ENCODE results near the gene MIDN. TPM values are rescaled to one million over a fixed set of nuclear protein-coding genes. Genes with fewer than 3 reads are reported as not detected.
"Not testable (repeated sequence)": the region's sequence is repeated elsewhere in the genome, so short reads cannot be mapped to it uniquely, and the experiment has no call there.

MIDN gene
- 155 TPM for polyA plus RNA-seq (2013, experiment 1 of 4)
- 178 TPM for polyA plus RNA-seq (2013, experiment 2 of 4)
- 116 TPM for polyA plus RNA-seq (2013, experiment 3 of 4)
- polyA plus RNA-seq (2013, experiment 4 of 4), result 120 TPM

GRCh38 chr19:1248139-1248785 lies at the start of gene MIDN:
MIDN (plus strand) TSS chr19:1248583; CDS start chr19:1250297, 1,714 bp downstream.
- WGBS, 2 experiments, result 3 to 4% methylated on average over 60 of the region's 60 CpGs
- Histone ChIP-seq H3K4me3 (ENCODE audit: insufficient read depth, low read depth, low read length) (peak within 1 kb of the TSS; percentile 78), H3K36me3 (ENCODE audit: control insufficient read depth, insufficient read depth, low read length) (peaks cover 17% of the 10 kb centered on the region), H3K27ac (ENCODE audit: insufficient read depth, low read depth, low read length, poor library complexity, severe bottlenecking) (peak within 1 kb of the TSS; percentile 98), H3K4me1 (ENCODE audit: control insufficient read depth, insufficient read depth, low read length) (peaks cover 14% of the 10 kb centered on the region), H3K9me3 (ENCODE audit: control insufficient read depth, low read length) (no peaks in the 10 kb centered on the region), H3K27me3 (ENCODE audit: control insufficient read depth, insufficient read depth, low read length, poor library complexity, severe bottlenecking) (no peaks in the 10 kb centered on the region)

DNA sequence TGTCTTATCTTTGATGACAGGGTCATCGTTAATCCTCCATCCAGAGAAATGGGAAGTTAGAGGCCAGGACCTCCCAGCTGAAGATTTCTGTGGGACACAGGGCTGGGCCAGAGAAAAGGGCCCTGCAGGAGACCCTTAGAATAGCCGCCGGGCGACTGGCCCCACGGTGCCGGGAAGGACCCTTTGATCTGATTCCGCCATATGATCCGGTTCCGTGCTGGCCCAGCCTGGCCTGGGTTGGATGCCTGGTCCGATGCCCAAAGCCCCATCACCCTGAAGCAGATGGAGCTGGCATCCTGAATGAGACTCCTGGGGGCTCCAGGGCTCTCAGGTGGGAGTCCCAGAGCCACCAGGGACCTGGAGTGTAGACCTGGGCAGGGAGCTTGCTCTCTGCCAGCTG lies 48.9 kb upstream of the MIDN start:
- WGBS, 2 experiments, result 84 to 86% methylated on average over 10 of the region's 10 CpGs
- Histone ChIP-seq H3K9me3 (ENCODE audit: control insufficient read depth, low read length) (no peaks in the 10 kb centered on the region), H3K27me3 (ENCODE audit: control insufficient read depth, insufficient read depth, low read length, poor library complexity, severe bottlenecking) (no peaks in the 10 kb centered on the region), H3K27ac (ENCODE audit: insufficient read depth, low read depth, low read length, poor library complexity, severe bottlenecking) (no peak overlapping the region), H3K36me3 (ENCODE audit: control insufficient read depth, insufficient read depth, low read length) (no peaks in the 10 kb centered on the region), H3K4me1 (ENCODE audit: control insufficient read depth, insufficient read depth, low read length) (no peaks in the 10 kb centered on the region), H3K4me3 (ENCODE audit: insufficient read depth, low read depth, low read length) (no peak overlapping the region)

GRCh38 chr19:1200614-1201013 lies 47.8 kb upstream of the MIDN start:
- not testable (repeated sequence) for H3K9me3 ChIP-seq (ENCODE audit: control insufficient read depth, low read length); H3K27me3 ChIP-seq (ENCODE audit: control insufficient read depth, insufficient read depth, low read length, poor library complexity, severe bottlenecking); H3K36me3 ChIP-seq (ENCODE audit: control insufficient read depth, insufficient read depth, low read length); H3K27ac ChIP-seq (ENCODE audit: insufficient read depth, low read depth, low read length, poor library complexity, severe bottlenecking); H3K4me3 ChIP-seq (ENCODE audit: insufficient read depth, low read depth, low read length); H3K4me1 ChIP-seq (ENCODE audit: control insufficient read depth, insufficient read depth, low read length)
- 87 to 90% methylated on average over 4 of the region's 4 CpGs for WGBS, 2 experiments

DNA sequence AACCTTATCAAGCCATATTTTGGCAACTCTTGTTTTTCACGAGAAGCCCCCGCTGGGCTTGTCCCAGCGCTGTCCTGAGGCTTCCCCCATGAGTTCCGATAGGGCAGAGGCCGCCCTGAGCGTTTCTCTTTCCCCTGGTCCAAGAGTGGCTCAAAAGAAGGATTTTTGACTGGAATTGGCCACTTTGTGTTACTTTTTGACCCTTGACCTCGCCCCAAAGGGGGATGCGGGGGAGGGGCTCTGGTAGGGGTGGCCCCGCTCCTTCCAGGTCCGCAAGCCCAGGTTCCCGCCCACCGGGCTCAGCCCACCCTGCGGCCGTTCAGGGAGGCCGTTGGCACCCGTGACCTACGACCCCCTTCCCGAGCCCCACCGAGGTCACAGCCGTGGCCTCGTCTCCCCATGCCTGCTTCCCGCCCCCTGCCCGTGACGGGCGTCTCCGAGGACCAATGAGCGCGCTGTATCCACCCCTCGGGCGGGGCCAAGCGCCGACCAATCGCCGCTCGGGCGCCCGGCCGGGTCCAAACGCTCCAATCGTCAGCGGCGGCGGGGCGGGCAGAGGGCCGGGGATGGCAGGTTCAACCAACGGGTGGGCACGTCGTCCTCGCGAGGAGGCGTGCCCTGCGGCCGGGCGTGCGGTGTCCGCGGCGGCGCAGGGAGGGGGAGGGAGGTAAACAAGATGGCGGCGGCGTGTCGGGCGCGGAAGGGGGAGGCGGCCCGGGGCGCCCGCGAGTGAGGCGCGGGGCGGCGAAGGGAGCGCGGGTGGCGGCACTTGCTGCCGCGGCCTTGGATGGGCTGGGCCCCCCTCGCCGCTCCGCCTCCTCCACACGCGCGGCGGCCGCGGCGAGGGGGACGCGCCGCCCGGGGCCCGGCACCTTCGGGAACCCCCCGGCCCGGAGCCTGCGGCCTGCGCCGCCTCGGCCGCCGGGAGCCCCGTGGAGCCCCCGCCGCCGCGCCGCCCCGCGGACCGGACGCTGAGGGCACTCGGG lies 43.0 kb upstream of the MIDN start, which contains the start of gene STK11:
STK11 (plus strand) TSS at position 665 of the 986 bp plus-strand sequence. CDS start 1,136 bp downstream, outside the sequence.
- peaks cover 7% of the 10 kb centered on the region for H3K27me3 ChIP-seq (ENCODE audit: control insufficient read depth, insufficient read depth, low read length, poor library complexity, severe bottlenecking)
- H3K9me3 ChIP-seq (ENCODE audit: control insufficient read depth, low read length), result no peaks in the 10 kb centered on the region
- no peaks in the 10 kb centered on the region for H3K36me3 ChIP-seq (ENCODE audit: control insufficient read depth, insufficient read depth, low read length)
- peak within 1 kb of the TSS; percentile 72 for H3K4me3 ChIP-seq (ENCODE audit: insufficient read depth, low read depth, low read length)
- H3K4me1 ChIP-seq (ENCODE audit: control insufficient read depth, insufficient read depth, low read length), result peaks cover 6% of the 10 kb centered on the region
- 3% methylated on average over 114 of the region's 114 CpGs for WGBS, 2 experiments
- peak within 1 kb of the TSS; percentile 50 for H3K27ac ChIP-seq (ENCODE audit: insufficient read depth, low read depth, low read length, poor library complexity, severe bottlenecking)

DNA sequence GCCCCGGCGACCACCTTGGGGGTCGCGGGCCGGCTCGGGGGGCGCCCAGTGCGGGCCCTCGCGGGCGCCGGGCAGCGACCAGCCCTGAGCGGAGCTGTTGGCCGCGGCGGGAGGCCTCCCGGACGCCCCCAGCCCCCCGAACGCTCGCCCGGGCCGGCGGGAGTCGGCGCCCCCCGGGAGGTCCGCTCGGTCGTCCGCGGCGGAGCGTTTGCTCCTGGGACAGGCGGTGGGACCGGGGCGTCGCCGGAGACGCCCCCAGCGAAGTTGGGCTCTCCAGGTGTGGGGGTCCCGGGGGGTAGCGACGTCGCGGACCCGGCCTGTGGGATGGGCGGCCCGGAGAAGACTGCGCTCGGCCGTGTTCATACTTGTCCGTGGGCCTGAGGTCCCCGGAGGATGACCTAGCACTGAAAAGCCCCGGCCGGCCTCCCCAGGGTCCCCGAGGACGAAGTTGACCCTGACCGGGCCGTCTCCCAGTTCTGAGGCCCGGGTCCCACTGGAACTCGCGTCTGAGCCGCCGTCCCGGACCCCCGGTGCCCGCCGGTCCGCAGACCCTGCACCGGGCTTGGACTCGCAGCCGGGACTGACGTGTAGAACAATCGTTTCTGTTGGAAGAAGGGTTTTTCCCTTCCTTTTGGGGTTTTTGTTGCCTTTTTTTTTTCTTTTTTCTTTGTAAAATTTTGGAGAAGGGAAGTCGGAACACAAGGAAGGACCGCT lies 42.1 kb upstream of the MIDN start:
- no peaks in the 10 kb centered on the region for H3K36me3 ChIP-seq (ENCODE audit: control insufficient read depth, insufficient read depth, low read length)
- H3K4me1 ChIP-seq (ENCODE audit: control insufficient read depth, insufficient read depth, low read length), result peaks cover 8% of the 10 kb centered on the region
- peaks cover 7% of the 10 kb centered on the region for H3K27me3 ChIP-seq (ENCODE audit: control insufficient read depth, insufficient read depth, low read length, poor library complexity, severe bottlenecking)
- WGBS, 2 experiments, result 1% methylated on average over 78 of the region's 78 CpGs
- H3K9me3 ChIP-seq (ENCODE audit: control insufficient read depth, low read length), result no peaks in the 10 kb centered on the region
- peak overlapping the region; percentile 72 for H3K4me3 ChIP-seq (ENCODE audit: insufficient read depth, low read depth, low read length)
- H3K27ac ChIP-seq (ENCODE audit: insufficient read depth, low read depth, low read length, poor library complexity, severe bottlenecking), result no peak overlapping the region

DNA sequence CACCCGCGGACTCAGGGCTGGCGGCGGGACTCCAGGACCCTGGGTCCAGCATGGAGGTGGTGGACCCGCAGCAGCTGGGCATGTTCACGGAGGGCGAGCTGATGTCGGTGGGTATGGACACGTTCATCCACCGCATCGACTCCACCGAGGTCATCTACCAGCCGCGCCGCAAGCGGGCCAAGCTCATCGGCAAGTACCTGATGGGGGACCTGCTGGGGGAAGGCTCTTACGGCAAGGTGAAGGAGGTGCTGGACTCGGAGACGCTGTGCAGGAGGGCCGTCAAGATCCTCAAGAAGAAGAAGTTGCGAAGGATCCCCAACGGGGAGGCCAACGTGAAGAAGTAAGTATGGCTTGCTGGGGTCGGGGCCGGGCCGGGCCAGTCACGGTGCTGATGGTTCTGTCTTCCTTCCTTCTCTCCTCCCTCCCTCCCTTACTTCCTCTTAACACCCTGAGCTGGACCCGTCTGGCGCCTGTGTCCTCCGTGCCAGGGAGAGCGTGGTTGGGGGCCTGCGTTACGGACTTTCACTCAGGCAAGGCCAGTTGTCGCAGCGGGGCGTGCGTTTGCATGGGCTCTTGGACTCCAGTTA lies 41.4 kb upstream of the MIDN start:
- 6 to 10% methylated on average over 38 of the region's 38 CpGs for WGBS, 2 experiments
- no peak overlapping the region for H3K27ac ChIP-seq (ENCODE audit: insufficient read depth, low read depth, low read length, poor library complexity, severe bottlenecking)

DNA sequence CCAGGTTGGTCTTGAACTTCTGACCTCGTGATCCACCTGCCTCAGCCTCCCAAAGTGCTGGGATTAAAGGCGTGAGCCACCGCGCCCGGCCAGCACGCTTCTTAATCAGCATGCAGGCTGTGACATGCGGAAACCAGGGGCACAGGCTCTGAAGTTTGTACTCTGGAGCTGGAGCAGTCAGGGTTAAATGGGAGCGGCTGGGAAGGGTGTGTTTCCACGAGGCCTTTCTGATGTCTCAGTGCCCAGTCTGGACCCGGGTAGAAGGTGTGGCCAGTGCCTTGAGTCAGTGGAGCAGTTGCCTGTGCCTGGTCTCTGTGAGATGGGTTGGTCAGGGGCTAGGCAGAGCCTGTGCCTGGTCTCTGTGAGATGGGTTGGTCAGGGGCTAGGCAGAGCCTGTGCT lies 39.6 kb upstream of the MIDN start:
- H3K27me3 ChIP-seq (ENCODE audit: control insufficient read depth, insufficient read depth, low read length, poor library complexity, severe bottlenecking); H3K9me3 ChIP-seq (ENCODE audit: control insufficient read depth, low read length); H3K4me3 ChIP-seq (ENCODE audit: insufficient read depth, low read depth, low read length); H3K27ac ChIP-seq (ENCODE audit: insufficient read depth, low read depth, low read length, poor library complexity, severe bottlenecking); H3K36me3 ChIP-seq (ENCODE audit: control insufficient read depth, insufficient read depth, low read length): not testable (repeated sequence)
- peaks cover 15% of the 10 kb centered on the region for H3K4me1 ChIP-seq (ENCODE audit: control insufficient read depth, insufficient read depth, low read length)
- 85 to 88% methylated on average over 10 of the region's 10 CpGs for whole genome bisulfite sequencing, 2 experiments

More for the DNA sequence above, 41.4 kb upstream of the MIDN start:
- Histone ChIP-seq H3K9me3 (ENCODE audit: control insufficient read depth, low read length) (no peaks in the 10 kb centered on the region), H3K4me3 (ENCODE audit: insufficient read depth, low read depth, low read length) (peak overlapping the region; percentile 72), H3K36me3 (ENCODE audit: control insufficient read depth, insufficient read depth, low read length) (no peaks in the 10 kb centered on the region), H3K27me3 (ENCODE audit: control insufficient read depth, insufficient read depth, low read length, poor library complexity, severe bottlenecking) (peaks cover 7% of the 10 kb centered on the region), H3K4me1 (ENCODE audit: control insufficient read depth, insufficient read depth, low read length) (peaks cover 11% of the 10 kb centered on the region)

GRCh38 chr19:1210227-1210538 lies 38.2 kb upstream of the MIDN start:
- H3K36me3 ChIP-seq (ENCODE audit: control insufficient read depth, insufficient read depth, low read length), result no peaks in the 10 kb centered on the region
- no peaks in the 10 kb centered on the region for H3K9me3 ChIP-seq (ENCODE audit: control insufficient read depth, low read length)
- peaks cover 26% of the 10 kb centered on the region for H3K4me1 ChIP-seq (ENCODE audit: control insufficient read depth, insufficient read depth, low read length)
- H3K27ac ChIP-seq (ENCODE audit: insufficient read depth, low read depth, low read length, poor library complexity, severe bottlenecking), result no peak overlapping the region
- H3K4me3 ChIP-seq (ENCODE audit: insufficient read depth, low read depth, low read length), result no peak overlapping the region
- peaks cover 7% of the 10 kb centered on the region for H3K27me3 ChIP-seq (ENCODE audit: control insufficient read depth, insufficient read depth, low read length, poor library complexity, severe bottlenecking)
- 94 to 97% methylated on average over 13 of the region's 13 CpGs for WGBS, 2 experiments

DNA sequence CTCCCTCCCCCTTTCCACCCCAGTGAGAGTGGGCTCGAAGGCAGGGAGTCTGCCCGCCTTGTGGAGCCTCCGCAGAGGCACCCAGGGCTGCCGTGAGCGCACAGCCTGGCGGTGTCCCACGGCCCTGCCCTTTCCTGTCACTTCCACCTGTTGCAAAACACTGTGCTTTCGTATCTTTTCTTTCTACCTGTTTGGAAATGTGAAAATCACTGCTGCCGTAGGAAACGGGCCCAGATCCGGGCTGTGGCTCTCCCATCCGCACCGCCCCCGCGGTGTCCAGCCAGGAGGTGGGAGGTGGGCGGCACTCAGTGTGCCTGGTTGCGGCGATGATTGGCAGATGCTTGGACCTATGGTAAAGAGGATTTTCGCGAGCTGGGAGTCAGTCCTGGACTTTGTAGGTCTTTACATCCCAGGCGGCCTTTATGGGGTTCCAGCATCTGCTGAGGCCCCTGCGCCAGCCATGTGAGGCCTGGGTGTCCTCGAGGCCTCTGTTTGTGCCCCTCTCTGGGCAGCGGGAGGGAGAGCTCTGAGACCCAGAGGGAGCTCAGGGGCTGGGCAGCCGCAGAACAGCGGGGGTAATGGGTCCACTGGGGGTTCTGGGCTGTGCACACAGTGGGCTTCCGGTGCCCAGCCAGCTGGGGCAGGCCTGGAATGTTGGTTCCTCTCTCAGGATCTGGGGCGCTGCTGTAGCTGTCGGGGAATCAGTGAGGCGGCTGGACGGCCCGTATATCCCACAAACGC lies 36.7 kb upstream of the MIDN start:
- Histone ChIP-seq H3K4me1 (ENCODE audit: control insufficient read depth, insufficient read depth, low read length) (peaks cover 26% of the 10 kb centered on the region), H3K27ac (ENCODE audit: insufficient read depth, low read depth, low read length, poor library complexity, severe bottlenecking) (no peak overlapping the region), H3K4me3 (ENCODE audit: insufficient read depth, low read depth, low read length) (no peak overlapping the region), H3K27me3 (ENCODE audit: control insufficient read depth, insufficient read depth, low read length, poor library complexity, severe bottlenecking) (peaks cover 2% of the 10 kb centered on the region), H3K36me3 (ENCODE audit: control insufficient read depth, insufficient read depth, low read length) (no peaks in the 10 kb centered on the region), H3K9me3 (ENCODE audit: control insufficient read depth, low read length) (no peaks in the 10 kb centered on the region)
- WGBS, 2 experiments, result 93% methylated on average over 33 of the region's 33 CpGs

All from ectodermal cell (in vitro differentiated cells).